COR-L47 (cell line): Measurements from ENCODE around the gene TUBGCP6.
A peak's percentile ranks its signal among the peaks of the same experiment; 100 is the strongest.
"Not testable (repeated sequence)": the region's sequence is repeated elsewhere in the genome, so short reads cannot be mapped to it uniquely, and the experiment has no call there.

Experiments
- DNase-seq: peaks from one replicate; lab custom pipeline; 2025; lab: John Stamatoyannopoulos, UW

The TUBGCP6 gene

GRCh38 chr22:50169774-50170341 is 75.0 kb downstream of the TUBGCP6 start:
- peak; percentile 22 for DNase-seq

GRCh38 chr22:50169181-50169759 is 75.6 kb downstream of the TUBGCP6 start:
- no peak for DNase-seq

- not testable (repeated sequence) for DNase-seq
These were observed 76.2 kb downstream of the TUBGCP6 start for GRCh38 chr22:50168490-50169180.

DNA sequence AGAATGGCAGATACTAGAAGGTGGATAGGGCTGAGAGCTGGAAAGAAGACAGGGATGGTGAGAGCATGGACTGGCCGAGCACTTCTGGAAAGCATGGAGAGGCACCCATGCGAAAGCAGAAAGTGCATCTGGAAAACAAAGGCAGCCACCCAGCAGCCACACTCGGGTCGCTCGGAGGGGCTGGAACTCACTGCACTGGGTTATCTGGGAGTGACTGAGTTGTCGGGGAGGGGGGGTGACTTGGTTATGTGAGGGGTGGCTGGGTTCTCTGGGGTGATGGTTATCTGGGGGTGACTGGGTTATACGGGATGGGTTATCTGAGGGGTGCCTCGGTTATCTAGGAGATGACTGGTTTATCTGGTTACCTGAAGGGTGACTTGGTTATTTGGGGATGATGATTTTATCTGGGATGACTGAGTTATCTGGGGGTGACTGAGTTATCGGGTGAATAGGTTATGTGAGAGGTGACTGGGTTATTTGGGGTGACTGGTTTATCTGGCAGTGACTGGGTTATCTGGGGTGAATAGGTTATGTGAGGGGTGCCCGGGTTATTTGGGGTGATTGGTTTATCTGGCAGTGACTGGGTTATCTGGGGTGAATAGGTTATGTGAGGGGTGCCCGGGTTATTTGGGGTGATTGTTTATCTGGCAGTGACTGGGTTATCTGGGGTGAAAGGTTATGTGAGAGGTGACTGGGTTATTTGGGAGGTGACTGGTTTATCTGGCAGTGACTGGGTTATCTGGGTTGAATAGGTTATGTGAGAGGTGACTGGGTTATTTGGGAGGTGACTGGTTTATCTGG is 76.9 kb downstream of the TUBGCP6 start:
- no peak for DNase-seq
